HCT116 (cell line): ENCODE measurements around the gene PLEKHA4. TPM values are rescaled to one million over a fixed set of nuclear protein-coding genes. Genes with fewer than 3 reads are reported as not detected.

ENCODE experiments used
- ATAC-seq: fragments of 200-7000 bp; cut with Tn5 transposase; 2 replicates; pipeline ENCODE4 v1.9.1; 2020; ENCODE audit warnings: mild to moderate bottlenecking, moderate library complexity
- BruUV-seq: library from RNA; stranded (reverse); fragments of 400-500 nt; replicated peaks from 2 replicates; lab custom pipeline; 2021; lab: Mats Ljungman, UMichigan
- CTCF ChIA-PET: fragments of 300-600 bp; sonication (Branson Sonifier 250); formaldehyde crosslinking; loops from one replicate; lab custom pipeline; 2021; ENCODE audit warnings: antibody characterized with exemption; lab: Charles Lee
- POLR2A ChIA-PET: fragments of 300-600, 350-600 bp; sonication (Branson Sonifier 250); formaldehyde crosslinking; loops from one replicate; lab custom pipeline; 2021; ENCODE audit warnings: antibody characterized with exemption; lab: Charles Lee
- RAD21 ChIA-PET, 2 experiments: fragments of 300-600 bp; sonication (Branson Sonifier 250); formaldehyde crosslinking; loops; one replicate each; lab custom pipeline; 2023; ENCODE audit warnings: low total read pairs in 2 of 2; ENCODE audit not compliant: uncharacterized antibody in 2 of 2, unreplicated experiment in 2 of 2, low non-redundant PET in 1 of 2; lab: Charles Lee
- DNase-seq: peaks from one replicate; pipeline ENCODE4 v3.0.0-alpha.2; 2010; ENCODE audit warnings: low read depth, low spot score
- H2AFZ ChIP-seq: fragments of 200-600 bp; shearing (Covaris generic), sonication (generic); 2 replicates; pipeline ENCODE4 v1.6.1; 2017; ENCODE audit warnings: low read depth, mixed run types, mixed read lengths, antibody characterized with exemption, low read length; ENCODE audit not compliant: poor library complexity, severe bottlenecking
- H3K27ac ChIP-seq: 2 replicates; pipeline ENCODE4 v1.5.1; 2012; ENCODE audit warnings: low read depth, low read length
- H3K27me3 ChIP-seq: fragments of 200-600 bp; sonication (generic); 2 replicates; pipeline ENCODE4 v1.6.1; 2016; ENCODE audit warnings: mixed run types, low read length, mixed read lengths; ENCODE audit not compliant: insufficient read depth
- H3K36me3 ChIP-seq, 2 experiments: fragments of 200-500 bp in 1 of 2; fragments of 200-600 bp in 1 of 2; sonication (Bioruptor generic) in 1 of 2; sonication (generic) in 1 of 2; 2 replicates each; pipeline versions ENCODE4 v1.5.1 to v1.6.1; 2014 to 2016; ENCODE audit warnings: low read length in 2 of 2, inconsistent platforms in 1 of 2, mixed read lengths in 1 of 2, mixed run types in 1 of 2; ENCODE audit not compliant: insufficient read depth in 2 of 2, control insufficient read depth in 1 of 2
- H3K4me1 ChIP-seq, 2 experiments: fragments of 200-600 bp in 1 of 2; sonication (generic) in 1 of 2; 2 replicates each; pipeline versions ENCODE4 v1.5.1 to v1.6.1; 2012 to 2017; ENCODE audit warnings: low read length in 2 of 2, inconsistent platforms in 1 of 2, mild to moderate bottlenecking in 1 of 2, mixed read lengths in 1 of 2, mixed run types in 1 of 2, moderate library complexity in 1 of 2; ENCODE audit not compliant: insufficient read depth in 2 of 2, control insufficient read depth in 1 of 2
- H3K4me2 ChIP-seq: fragments of 200-600 bp; sonication (generic); 2 replicates; pipeline ENCODE4 v1.6.1; 2017; ENCODE audit warnings: mixed run types, low read length, mixed read lengths
- H3K4me3 ChIP-seq, 2 experiments: fragments of 200-600 bp in 1 of 2; sonication (generic) in 1 of 2; replicated peaks in 1 of 2; 2 replicates each; pipeline ENCODE4 v1.5.1; 2011 to 2016; ENCODE audit warnings: low read length in 2 of 2, control low read depth in 1 of 2, low read depth in 1 of 2, mild to moderate bottlenecking in 1 of 2, mixed read lengths in 1 of 2, mixed run types in 1 of 2
- H3K79me2 ChIP-seq: fragments of 200-600 bp; sonication (generic); 2 replicates; pipeline ENCODE4 v1.6.1; 2017; ENCODE audit warnings: mild to moderate bottlenecking, mixed run types, low read length, moderate library complexity, mixed read lengths; ENCODE audit not compliant: insufficient read depth
- H3K9ac ChIP-seq: fragments of 200-600 bp; sonication (generic); 2 replicates; pipeline ENCODE4 v1.6.1; 2016; ENCODE audit warnings: low read length, mixed read lengths
- H3K9me2 ChIP-seq: fragments of 200-600 bp; sonication (generic), shearing (Covaris generic); 2 replicates; pipeline ENCODE4 v1.6.1; 2017; ENCODE audit warnings: mixed run types, mild to moderate bottlenecking, moderate library complexity; ENCODE audit not compliant: insufficient read depth
- H3K9me3 ChIP-seq, 2 experiments: fragments of 200-500 bp in 1 of 2; fragments of 200-600 bp in 1 of 2; sonication (Bioruptor generic) in 1 of 2; sonication (generic) in 1 of 2; 2 replicates each; pipeline ENCODE4 v1.6.1; 2014 to 2017; ENCODE audit warnings: low read length in 2 of 2, mixed read lengths in 2 of 2, inconsistent platforms in 1 of 2, low read depth in 1 of 2, mild to moderate bottlenecking in 1 of 2, mixed run types in 1 of 2, moderate library complexity in 1 of 2; ENCODE audit not compliant: control insufficient read depth in 1 of 2, insufficient read depth in 1 of 2
- H4K20me1 ChIP-seq: fragments of 200-600 bp; sonication (generic), shearing (Covaris generic); 2 replicates; pipeline ENCODE4 v1.6.1; 2017; ENCODE audit warnings: mixed run types, mild to moderate bottlenecking, moderate library complexity; ENCODE audit not compliant: insufficient read depth
- CBX3 ChIP-seq: IDR thresholded peaks from 2 replicates; pipeline ENCODE4 v1.6.1; 2012; ENCODE audit warnings: low read depth
- FOSL1 ChIP-seq: IDR thresholded peaks from 2 replicates; pipeline ENCODE4 v1.6.1; 2012; ENCODE audit warnings: low read depth
- JUND ChIP-seq: IDR thresholded peaks from 2 replicates; pipeline ENCODE4 v1.6.1; 2012
- POLR2A ChIP-seq: IDR thresholded peaks from 2 replicates; pipeline ENCODE4 v1.7.0; 2011; ENCODE audit warnings: borderline replicate concordance; ENCODE audit not compliant: insufficient read depth, insufficient read length; ENCODE audit errors: extremely low read depth
- SIN3A ChIP-seq: IDR thresholded peaks from 2 replicates; pipeline ENCODE4 v1.6.1; 2012; ENCODE audit warnings: low read depth
- SP1 ChIP-seq: IDR thresholded peaks from 2 replicates; pipeline ENCODE4 v1.6.1; 2012; ENCODE audit warnings: low read depth
- TCF7L2 ChIP-seq: IDR thresholded peaks from 2 replicates; pipeline ENCODE4 v1.7.0; 2011; ENCODE audit warnings: borderline replicate concordance, inconsistent platforms; ENCODE audit not compliant: insufficient read depth, insufficient read length; ENCODE audit errors: extremely low read depth
- YY1 ChIP-seq: IDR thresholded peaks from 2 replicates; pipeline ENCODE4 v1.6.1; 2011; ENCODE audit warnings: low read length, low read depth, moderate library complexity, mild to moderate bottlenecking; ENCODE audit not compliant: insufficient replicate concordance; ENCODE audit errors: extremely low read depth
- ZNF274 ChIP-seq: fragments of 200-500 bp; sonication (Bioruptor generic); IDR thresholded peaks from 2 replicates; pipeline ENCODE4 v1.6.1; 2014; ENCODE audit warnings: mild to moderate bottlenecking, low read depth, low read length, inconsistent platforms
- intact Hi-C: fragments of 100-400 bp; cut with micrococcal nuclease; formaldehyde crosslinking; loops from 2 replicates; pipeline ENCODE4 v1.10.0; 2022
- total RNA-seq: library from RNA; stranded (reverse); gene quantifications from one replicate; pipeline ENCODE4 v1.2.1, GENCODE V29; 2021; ENCODE audit not compliant: unreplicated experiment
- TF ChIP-seq, protein P1 (sequence below): IDR thresholded peaks from 2 replicates; pipeline ENCODE4 v1.6.1; 2012; ENCODE audit warnings: low read depth

PLEKHA4 gene
- total RNA-seq, 1 experiment from 2014 or later, result 20.4 TPM

DNA sequence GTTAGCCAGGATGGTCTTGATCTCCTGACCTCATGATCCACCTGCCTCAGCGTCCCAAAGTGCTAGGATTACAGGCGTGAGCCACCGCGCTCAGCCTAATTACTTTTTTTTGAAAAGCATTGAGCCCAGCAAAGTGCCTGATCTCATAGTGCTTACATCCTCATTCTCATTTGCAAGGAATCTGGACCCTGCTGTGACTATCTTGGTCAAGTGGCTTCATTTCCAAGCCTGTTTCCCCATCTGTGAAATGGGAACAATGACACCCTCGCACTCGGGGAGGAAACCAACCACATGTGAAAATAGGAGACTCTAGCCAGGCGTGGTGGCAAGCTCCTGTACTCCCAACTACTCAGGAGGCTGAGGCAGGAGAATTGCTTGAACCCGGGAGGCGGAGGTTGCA is 1.6 kb upstream of the PLEKHA4 start:
- H3K27me3 ChIP-seq, result no peaks in the 10 kb centered on the region
- peaks cover 29% of the 10 kb centered on the region for H3K79me2 ChIP-seq
- H4K20me1 ChIP-seq, result peaks cover 8% of the 10 kb centered on the region; the same call in 1 of the 2 replicates
- H3K9ac ChIP-seq, result no peak overlapping the region
- no peaks in the 10 kb centered on the region for H3K9me2 ChIP-seq
- no peak overlapping the region for H3K4me2 ChIP-seq
- ATAC-seq (no peak), DNase-seq (no peak)
- H3K9me3 ChIP-seq, result no peaks in the 10 kb centered on the region
- intact Hi-C loops, result loop anchor here (5.0 kb wide), 1 partner anchor 97 kb away; the partner anchor contains the start of gene FTL
- TF ChIP-seq YY1, result no peak
- TF ChIP-seq SP1, result no peak
- no peak for TF ChIP-seq ZNF274
- TF ChIP-seq FOSL1, result no peak
- TF ChIP-seq, protein P1, sequence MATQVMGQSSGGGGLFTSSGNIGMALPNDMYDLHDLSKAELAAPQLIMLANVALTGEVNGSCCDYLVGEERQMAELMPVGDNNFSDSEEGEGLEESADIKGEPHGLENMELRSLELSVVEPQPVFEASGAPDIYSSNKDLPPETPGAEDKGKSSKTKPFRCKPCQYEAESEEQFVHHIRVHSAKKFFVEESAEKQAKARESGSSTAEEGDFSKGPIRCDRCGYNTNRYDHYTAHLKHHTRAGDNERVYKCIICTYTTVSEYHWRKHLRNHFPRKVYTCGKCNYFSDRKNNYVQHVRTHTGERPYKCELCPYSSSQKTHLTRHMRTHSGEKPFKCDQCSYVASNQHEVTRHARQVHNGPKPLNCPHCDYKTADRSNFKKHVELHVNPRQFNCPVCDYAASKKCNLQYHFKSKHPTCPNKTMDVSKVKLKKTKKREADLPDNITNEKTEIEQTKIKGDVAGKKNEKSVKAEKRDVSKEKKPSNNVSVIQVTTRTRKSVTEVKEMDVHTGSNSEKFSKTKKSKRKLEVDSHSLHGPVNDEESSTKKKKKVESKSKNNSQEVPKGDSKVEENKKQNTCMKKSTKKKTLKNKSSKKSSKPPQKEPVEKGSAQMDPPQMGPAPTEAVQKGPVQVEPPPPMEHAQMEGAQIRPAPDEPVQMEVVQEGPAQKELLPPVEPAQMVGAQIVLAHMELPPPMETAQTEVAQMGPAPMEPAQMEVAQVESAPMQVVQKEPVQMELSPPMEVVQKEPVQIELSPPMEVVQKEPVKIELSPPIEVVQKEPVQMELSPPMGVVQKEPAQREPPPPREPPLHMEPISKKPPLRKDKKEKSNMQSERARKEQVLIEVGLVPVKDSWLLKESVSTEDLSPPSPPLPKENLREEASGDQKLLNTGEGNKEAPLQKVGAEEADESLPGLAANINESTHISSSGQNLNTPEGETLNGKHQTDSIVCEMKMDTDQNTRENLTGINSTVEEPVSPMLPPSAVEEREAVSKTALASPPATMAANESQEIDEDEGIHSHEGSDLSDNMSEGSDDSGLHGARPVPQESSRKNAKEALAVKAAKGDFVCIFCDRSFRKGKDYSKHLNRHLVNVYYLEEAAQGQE, result no peak
- TF ChIP-seq SIN3A, result no peak
- TF ChIP-seq CBX3, result no peak
- no peak for TF ChIP-seq POLR2A
- no peak for TF ChIP-seq TCF7L2
- no peak for TF ChIP-seq JUND
- no peak overlapping the region for H3K4me3 ChIP-seq
- H3K27ac ChIP-seq, result no peak overlapping the region
- no TSS peak for BruUV-seq
- ChIA-PET POLR2A (no interaction called here), RAD21 (interaction anchor here in 1 of 2 experiments (0.7 kb wide), 1 partner anchor 48 kb away, joined by 3 read pairs; no protein-coding TSS in a partner anchor), CTCF (interaction anchor here (2.3 kb wide), 1 partner anchor 100 kb away, joined by 8 read pairs; no protein-coding TSS in a partner anchor)
- H3K36me3 ChIP-seq, result peaks cover 10 to 18% of the 10 kb centered on the region in 2 experiments
- H2AFZ ChIP-seq, result no peak overlapping the region
- peaks cover 43 to 63% of the 10 kb centered on the region in 2 experiments for H3K4me1 ChIP-seq
